Cardiac fibroblast (primary cell): Measurements from ENCODE around the gene CCNG1.

Source experiments
- DNase-seq, 2 donors: peaks; one replicate each; pipeline versions ENCODE4 v3.0.0 to v3.0.0-alpha.2; 2010; ENCODE audit warnings: low read depth in 2 of 2
- H3K4me3 ChIP-seq, 2 donors: replicated peaks in 1 of 2; 1 replicate in 1 of 2; 2 replicates in 1 of 2; pipeline ENCODE4 v1.5.1; 2011; ENCODE audit warnings: low read depth in 2 of 2, low read length in 2 of 2, mild to moderate bottlenecking in 2 of 2, moderate library complexity in 1 of 2
- TF ChIP-seq, protein P1 (sequence below): IDR thresholded peaks from one replicate; pipeline ENCODE4 v1.5.1; 2011; ENCODE audit warnings: low read depth, mild to moderate bottlenecking, low read length, inconsistent platforms

The CCNG1 gene

GRCh38 chr5:163463063-163463435, 25.7 kb downstream of the CCNG1 start:
- TF ChIP-seq, protein P1, sequence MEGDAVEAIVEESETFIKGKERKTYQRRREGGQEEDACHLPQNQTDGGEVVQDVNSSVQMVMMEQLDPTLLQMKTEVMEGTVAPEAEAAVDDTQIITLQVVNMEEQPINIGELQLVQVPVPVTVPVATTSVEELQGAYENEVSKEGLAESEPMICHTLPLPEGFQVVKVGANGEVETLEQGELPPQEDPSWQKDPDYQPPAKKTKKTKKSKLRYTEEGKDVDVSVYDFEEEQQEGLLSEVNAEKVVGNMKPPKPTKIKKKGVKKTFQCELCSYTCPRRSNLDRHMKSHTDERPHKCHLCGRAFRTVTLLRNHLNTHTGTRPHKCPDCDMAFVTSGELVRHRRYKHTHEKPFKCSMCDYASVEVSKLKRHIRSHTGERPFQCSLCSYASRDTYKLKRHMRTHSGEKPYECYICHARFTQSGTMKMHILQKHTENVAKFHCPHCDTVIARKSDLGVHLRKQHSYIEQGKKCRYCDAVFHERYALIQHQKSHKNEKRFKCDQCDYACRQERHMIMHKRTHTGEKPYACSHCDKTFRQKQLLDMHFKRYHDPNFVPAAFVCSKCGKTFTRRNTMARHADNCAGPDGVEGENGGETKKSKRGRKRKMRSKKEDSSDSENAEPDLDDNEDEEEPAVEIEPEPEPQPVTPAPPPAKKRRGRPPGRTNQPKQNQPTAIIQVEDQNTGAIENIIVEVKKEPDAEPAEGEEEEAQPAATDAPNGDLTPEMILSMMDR: no peak

GRCh38 chr5:163467682-163468081, 30.3 kb downstream of the CCNG1 start:
- TF ChIP-seq, protein P1: no peak
- DNase-seq: no peak
- H3K4me3 ChIP-seq: no peak overlapping the region

More at GRCh38 chr5:163463063-163463435, 25.7 kb downstream of the CCNG1 start:
- no peak overlapping the region for H3K4me3 ChIP-seq
- peak; percentile 3 to 21 for DNase-seq

- DNase-seq: peak; percentile 29 to 31
- TF ChIP-seq, protein P1: peak; percentile 21
- no peak overlapping the region for H3K4me3 ChIP-seq
These were observed 36.3 kb downstream of the CCNG1 start for GRCh38 chr5:163473635-163474243.

GRCh38 chr5:163475411-163475810, 38.0 kb downstream of the CCNG1 start:
- no peak overlapping the region for H3K4me3 ChIP-seq
- no peak for DNase-seq
- TF ChIP-seq, protein P1: no peak

DNA sequence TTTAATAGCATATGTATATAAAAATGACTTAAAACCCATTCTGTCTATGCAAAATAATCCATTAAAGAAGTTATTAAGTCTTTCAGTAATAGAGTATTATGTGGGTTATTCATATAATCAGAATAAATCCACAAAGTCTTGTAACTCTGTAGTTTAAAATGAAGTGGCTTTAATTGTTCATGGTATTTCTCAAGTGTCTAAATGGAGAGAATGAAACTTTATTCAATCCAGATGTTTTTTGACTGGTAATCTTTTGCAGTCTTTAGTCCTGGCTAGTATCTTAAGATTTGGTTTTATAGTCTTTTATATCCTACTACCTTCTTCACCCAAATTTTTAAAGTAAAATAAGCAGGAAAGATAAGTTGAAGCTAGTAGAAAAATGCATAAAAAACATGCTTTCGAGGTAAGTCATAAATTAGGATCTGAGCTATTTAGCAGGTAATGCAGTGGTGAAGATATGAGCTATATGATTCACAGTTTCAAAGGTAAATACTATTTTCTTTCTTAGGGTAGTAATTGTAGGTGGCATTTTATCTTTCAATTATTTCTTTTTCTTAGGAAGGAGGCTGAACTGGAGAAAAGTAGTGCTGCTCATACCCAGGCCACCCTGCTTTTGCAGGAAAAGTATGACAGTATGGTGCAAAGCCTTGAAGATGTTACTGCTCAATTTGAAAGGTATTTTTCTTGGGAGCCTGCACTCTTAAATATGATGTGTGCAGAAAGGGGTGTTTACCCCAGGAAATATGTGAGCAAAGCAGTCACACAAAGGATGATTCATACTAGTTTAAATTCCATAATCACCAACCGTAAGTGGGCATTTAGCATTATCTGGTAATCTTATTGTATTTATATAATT, 41.0 kb downstream of the CCNG1 start:
- no peak overlapping the region for H3K4me3 ChIP-seq
- TF ChIP-seq, protein P1: no peak
- peak in 1 of 2 donors; percentile 47 for DNase-seq

DNA sequence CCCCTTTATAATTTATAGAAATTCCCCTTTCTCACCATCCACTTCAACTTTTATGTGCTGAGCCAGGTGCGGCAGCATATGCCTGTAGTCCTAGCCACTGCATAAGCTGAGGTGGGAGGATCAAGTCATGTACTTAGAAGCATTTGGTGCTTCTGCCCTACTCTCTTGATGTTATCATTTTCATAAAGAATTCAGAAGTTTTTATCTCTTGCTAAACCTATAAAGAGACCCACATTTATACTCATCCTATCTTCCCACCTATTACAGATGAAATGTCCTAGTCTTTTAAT, 41.5 kb downstream of the CCNG1 start:
- no peak for DNase-seq
- TF ChIP-seq, protein P1: no peak
- no peak overlapping the region for H3K4me3 ChIP-seq
